K562 (cell line): ENCODE results near the gene MYH11. TPM values are rescaled to one million over a fixed set of nuclear protein-coding genes. Genes with fewer than 3 reads are reported as not detected.

Experiments
- ARID1B ChIP-seq: fragments of 450-650 bp; IDR thresholded peaks from 2 replicates; pipeline ENCODE4 v1.6.1; 2016; ENCODE audit warnings: antibody characterized with exemption, mild to moderate bottlenecking, inconsistent platforms
- BHLHE40 ChIP-seq: IDR thresholded peaks from 2 replicates; pipeline ENCODE4 v1.6.1; 2011; ENCODE audit warnings: low read length, improper control_type of control experiment
- CEBPB ChIP-seq: fragments of 450-650 bp; IDR thresholded peaks from 2 replicates; pipeline ENCODE4 v1.6.1; 2016; ENCODE audit warnings: missing genetic modification characterization, missing compliant biosample characterization
- CEBPG ChIP-seq, 3 experiments: fragments of 200-800 bp in 1 of 3; sonication (Bioruptor generic) in 1 of 3; sonication (generic) in 1 of 3; formaldehyde crosslinking in 1 of 3; IDR thresholded peaks in 2 of 3; conservative IDR thresholded peaks in 1 of 3; 2 replicates each; pipeline versions ENCODE4 v1.6.1 to v1.8.0; 2016 to 2022; ENCODE audit warnings: missing compliant biosample characterization in 2 of 3, missing genetic modification characterization in 2 of 3, mild to moderate bottlenecking in 1 of 3, missing genetic modification reagents in 1 of 3
- DMBX1 ChIP-seq: fragments of 250-450 bp; sonication (Bioruptor Pico); IDR thresholded peaks from 2 replicates; pipeline ENCODE4 v1.8.0; 2022; ENCODE audit warnings: inconsistent platforms, mild to moderate bottlenecking, moderate library complexity, borderline replicate concordance
- FUS ChIP-seq: fragments of 200-400 bp; formaldehyde crosslinking; optimal IDR thresholded peaks from 2 replicates; pipeline ENCODE3; 2017; ENCODE audit warnings: low read depth, low read length
- JUN ChIP-seq, 2 experiments: sonication (generic) in 1 of 2; formaldehyde crosslinking in 1 of 2; IDR thresholded peaks; 2 replicates each; pipeline versions ENCODE4 v1.6.1 to v1.8.0; 2012 to 2022; ENCODE audit warnings: borderline replicate concordance in 2 of 2, mild to moderate bottlenecking in 2 of 2, improper control_type of control experiment in 1 of 2, low read depth in 1 of 2, low read length in 1 of 2, missing genetic modification reagents in 1 of 2
- JUNB ChIP-seq: fragments of 450-650 bp; formaldehyde crosslinking; conservative IDR thresholded peaks from 2 replicates; pipeline ENCODE4 v1.4.0; 2020; ENCODE audit warnings: mild to moderate bottlenecking
- MYBL2 ChIP-seq, 2 experiments: fragments of 450-650 bp in 1 of 2; sonication (generic) in 1 of 2; formaldehyde crosslinking in 1 of 2; IDR thresholded peaks; 2 replicates each; pipeline versions ENCODE4 v1.6.1 to v1.8.1; 2017 to 2022; ENCODE audit warnings: borderline replicate concordance in 1 of 2, inconsistent platforms in 1 of 2, low read depth in 1 of 2, mild to moderate bottlenecking in 1 of 2, missing genetic modification reagents in 1 of 2, moderate library complexity in 1 of 2
- SIX5 ChIP-seq, 2 experiments: IDR thresholded peaks; 2 replicates each; pipeline ENCODE4 v1.6.1; 2011; ENCODE audit warnings: low read length in 2 of 2, borderline replicate concordance in 1 of 2, low read depth in 1 of 2, mild to moderate bottlenecking in 1 of 2, moderate library complexity in 1 of 2; ENCODE audit not compliant: insufficient read depth in 1 of 2
- SLC30A9 ChIP-seq: fragments of 250-450 bp; sonication (Bioruptor Pico); IDR thresholded peaks from 2 replicates; pipeline ENCODE4 v1.8.0; 2022; ENCODE audit warnings: mild to moderate bottlenecking, moderate library complexity
- SMARCA4 ChIP-seq: fragments of 450-650 bp; IDR thresholded peaks from 2 replicates; pipeline ENCODE4 v1.6.1; 2016
- SMARCC2 ChIP-seq: fragments of 450-650 bp; IDR thresholded peaks from 2 replicates; pipeline ENCODE4 v1.6.1; 2017; ENCODE audit warnings: antibody characterized with exemption, moderate library complexity, mild to moderate bottlenecking, low read depth
- SMARCE1 ChIP-seq: fragments of 450-650 bp; IDR thresholded peaks from 2 replicates; pipeline ENCODE4 v1.7.1; 2016; ENCODE audit warnings: mild to moderate bottlenecking
- SRF ChIP-seq, 2 experiments: fragments of 250-450, 450-650 bp in 1 of 2; sonication (Bioruptor Pico) in 1 of 2; sonication (generic) in 1 of 2; formaldehyde crosslinking; IDR thresholded peaks; 2 replicates each; pipeline versions ENCODE4 v1.5.0 to v1.5.1; 2020 to 2022; ENCODE audit warnings: mild to moderate bottlenecking in 1 of 2, missing genetic modification reagents in 1 of 2
- TOE1 ChIP-seq, 2 experiments: fragments of 450-650 bp in 1 of 2; sonication (generic) in 1 of 2; formaldehyde crosslinking in 1 of 2; IDR thresholded peaks; 2 replicates each; pipeline versions ENCODE4 v1.7.1 to v1.8.0; 2016 to 2022; ENCODE audit warnings: borderline replicate concordance in 2 of 2, mild to moderate bottlenecking in 2 of 2, antibody characterized with exemption in 1 of 2, inconsistent platforms in 1 of 2, low read depth in 1 of 2, missing genetic modification reagents in 1 of 2, moderate library complexity in 1 of 2
- ZBED1 ChIP-seq: IDR thresholded peaks from 2 replicates; pipeline ENCODE4 v1.6.1; 2014
- ZEB2 ChIP-seq: fragments of 450-650 bp; IDR thresholded peaks from 2 replicates; pipeline ENCODE4 v1.6.1; 2016
- ZFX ChIP-seq: sonication (generic); formaldehyde crosslinking; IDR thresholded peaks from 2 replicates; pipeline ENCODE4 v1.8.0; 2022; ENCODE audit warnings: mild to moderate bottlenecking, missing genetic modification reagents, moderate library complexity
- ZNF263 ChIP-seq: sonication (generic); formaldehyde crosslinking; IDR thresholded peaks from 2 replicates; pipeline ENCODE4 v1.8.0; 2022; ENCODE audit warnings: mild to moderate bottlenecking, missing genetic modification reagents, borderline replicate concordance
- polyA plus RNA-seq, 8 experiments: library from polyadenylated mRNA; depleted of rRNA in 4 of 8; stranded (reverse) in 5 of 8; unstranded in 3 of 8; fragments of >200 nt; fragmentation: Nextera tagmentation in 2 of 8; fragmentation: Illumina TruSeq in 1 of 8; extraction: Ambion mirVana in 2 of 8; extraction: Trizol in 1 of 8; gene quantifications; 2 replicates each; pipeline versions ENCODE4 v1.2.1 to v1.2.3, GENCODE V29; 2011 to 2014; ENCODE audit warnings: inconsistent platforms in 1 of 8, missing spikeins in 1 of 8
- total RNA-seq, 7 experiments: library from RNA; depleted of rRNA in 6 of 7; stranded (reverse); fragments of >200 nt in 6 of 7; fragmentation: Illumina TruSeq in 2 of 7; extraction: Trizol in 2 of 7; gene quantifications; 2 replicates each; pipeline versions ENCODE4 v1.2.1 to v1.2.3, GENCODE V29; 2011 to 2021; ENCODE audit warnings: low replicate concordance in 1 of 7
- TF ChIP-seq, protein P1 (sequence below): fragments of 450-650 bp; IDR thresholded peaks from 2 replicates; pipeline ENCODE4 v1.6.1; 2016; ENCODE audit warnings: missing biosample characterization, missing genetic modification characterization
- TF ChIP-seq, protein P2 (sequence below): fragments of 250-450 bp; sonication (Bioruptor Pico); IDR thresholded peaks from 2 replicates; pipeline ENCODE4 v1.4.0; 2020
- TF ChIP-seq, protein P3 (sequence below): fragments of 250-450 bp; sonication (Bioruptor Pico); IDR thresholded peaks from 2 replicates; pipeline ENCODE4 v1.4.0; 2020; ENCODE audit warnings: borderline replicate concordance

The MYH11 gene
- total and polyA plus RNA-seq, 9 of the 15 experiments (the other 6 are each of a cell fraction or from before 2014, with no cell fraction given) = 0.05 to 0.47 (median 0.08) TPM; not detected in 5

DNA sequence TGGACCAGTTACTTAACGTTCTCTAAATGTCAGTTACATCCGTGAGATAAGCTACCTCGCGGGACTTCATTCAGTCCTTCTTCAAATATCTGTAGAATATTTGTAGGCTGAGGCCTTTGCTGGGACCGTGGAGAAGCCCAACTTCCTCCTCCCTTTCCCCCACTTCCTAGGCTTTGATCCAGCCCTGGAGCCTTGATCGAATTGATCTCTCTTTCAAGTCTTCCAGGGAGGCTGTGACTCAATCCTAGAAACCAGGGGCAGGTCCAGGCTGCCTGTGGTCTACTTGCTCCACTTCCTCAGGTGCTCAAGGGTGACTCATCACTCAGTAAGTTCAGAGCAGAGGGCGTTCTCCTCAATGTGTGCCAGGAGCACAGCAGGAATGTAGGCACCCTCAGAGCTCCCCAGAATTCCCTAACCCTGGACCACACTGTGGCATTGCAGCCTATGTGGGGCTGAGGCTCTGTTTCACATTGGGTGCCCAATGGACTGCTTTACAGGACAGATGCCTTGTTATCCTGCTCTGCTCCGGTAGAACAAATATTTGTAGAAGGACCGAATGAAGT is 42.8 kb upstream of the MYH11 start (continued):
- peak; percentile 65; the same call in 1 of the 2 replicates for TF ChIP-seq ZNF263 (CRISPR knock-in tag)
- TF ChIP-seq JUNB (CRISPR knock-in tag) = peak; percentile 65
- peak; percentile 67 for TF ChIP-seq ARID1B
- peak; percentile 92 for TF ChIP-seq JUN (IDR thresholded peaks at IDR 0.05; ENCODE audit: borderline replicate concordance, low read depth, low read length)
- TF ChIP-seq JUN (CRISPR knock-in tag; IDR thresholded peaks at IDR 0.05; ENCODE audit: borderline replicate concordance) = no peak
- TF ChIP-seq ZEB2 = peak; percentile 81
- peak; percentile 36; the same call in 1 of the 2 replicates for TF ChIP-seq ZFX (CRISPR knock-in tag)
- TF ChIP-seq, protein P1, sequence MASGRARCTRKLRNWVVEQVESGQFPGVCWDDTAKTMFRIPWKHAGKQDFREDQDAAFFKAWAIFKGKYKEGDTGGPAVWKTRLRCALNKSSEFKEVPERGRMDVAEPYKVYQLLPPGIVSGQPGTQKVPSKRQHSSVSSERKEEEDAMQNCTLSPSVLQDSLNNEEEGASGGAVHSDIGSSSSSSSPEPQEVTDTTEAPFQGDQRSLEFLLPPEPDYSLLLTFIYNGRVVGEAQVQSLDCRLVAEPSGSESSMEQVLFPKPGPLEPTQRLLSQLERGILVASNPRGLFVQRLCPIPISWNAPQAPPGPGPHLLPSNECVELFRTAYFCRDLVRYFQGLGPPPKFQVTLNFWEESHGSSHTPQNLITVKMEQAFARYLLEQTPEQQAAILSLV (tag) = no peak
- TF ChIP-seq FUS = no peak
- TF ChIP-seq SLC30A9 (CRISPR knock-in tag) = no peak
- TF ChIP-seq, protein P2, sequence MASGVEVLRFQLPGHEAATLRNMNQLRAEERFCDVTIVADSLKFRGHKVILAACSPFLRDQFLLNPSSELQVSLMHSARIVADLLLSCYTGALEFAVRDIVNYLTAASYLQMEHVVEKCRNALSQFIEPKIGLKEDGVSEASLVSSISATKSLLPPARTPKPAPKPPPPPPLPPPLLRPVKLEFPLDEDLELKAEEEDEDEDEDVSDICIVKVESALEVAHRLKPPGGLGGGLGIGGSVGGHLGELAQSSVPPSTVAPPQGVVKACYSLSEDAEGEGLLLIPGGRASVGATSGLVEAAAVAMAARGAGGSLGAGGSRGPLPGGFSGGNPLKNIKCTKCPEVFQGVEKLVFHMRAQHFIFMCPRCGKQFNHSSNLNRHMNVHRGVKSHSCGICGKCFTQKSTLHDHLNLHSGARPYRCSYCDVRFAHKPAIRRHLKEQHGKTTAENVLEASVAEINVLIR (CRISPR knock-in tag) = no peak
- TF ChIP-seq BHLHE40 = 0 out of 2 replicates have a peak, but pooled peaks have one; percentile 43
- TF ChIP-seq SMARCA4 = peak; percentile 69
- no peak for TF ChIP-seq ZBED1
- TF ChIP-seq DMBX1 (CRISPR knock-in tag) = 0 out of 2 replicates have a peak, but pooled peaks have one; percentile 18
- peak; percentile 81 for TF ChIP-seq SMARCE1
- no peak for TF ChIP-seq SIX5 (IDR thresholded peaks at IDR 0.05; ENCODE audit: borderline replicate concordance in 1 of 2, insufficient read depth in 1 of 2, low read depth in 1 of 2, low read length in 2 of 2)
- TF ChIP-seq CEBPG (CRISPR knock-in tag; IDR thresholded peaks at IDR 0.05) = no peak
- no peak for TF ChIP-seq CEBPG (tag; conservative IDR thresholded peaks at IDR 0.05 in 1 of 2, IDR thresholded peaks at IDR 0.05 in 1 of 2)
- TF ChIP-seq SMARCC2 = peak; percentile 63; the same call in 1 of the 2 replicates
- no peak for TF ChIP-seq TOE1 (IDR thresholded peaks at IDR 0.05; ENCODE audit: borderline replicate concordance)
- no peak for TF ChIP-seq TOE1 (CRISPR knock-in tag; IDR thresholded peaks at IDR 0.05; ENCODE audit: borderline replicate concordance, low read depth)
- peak; percentile 33; the same call in 1 of the 2 replicates for TF ChIP-seq CEBPB (tag)
- TF ChIP-seq, protein P3, sequence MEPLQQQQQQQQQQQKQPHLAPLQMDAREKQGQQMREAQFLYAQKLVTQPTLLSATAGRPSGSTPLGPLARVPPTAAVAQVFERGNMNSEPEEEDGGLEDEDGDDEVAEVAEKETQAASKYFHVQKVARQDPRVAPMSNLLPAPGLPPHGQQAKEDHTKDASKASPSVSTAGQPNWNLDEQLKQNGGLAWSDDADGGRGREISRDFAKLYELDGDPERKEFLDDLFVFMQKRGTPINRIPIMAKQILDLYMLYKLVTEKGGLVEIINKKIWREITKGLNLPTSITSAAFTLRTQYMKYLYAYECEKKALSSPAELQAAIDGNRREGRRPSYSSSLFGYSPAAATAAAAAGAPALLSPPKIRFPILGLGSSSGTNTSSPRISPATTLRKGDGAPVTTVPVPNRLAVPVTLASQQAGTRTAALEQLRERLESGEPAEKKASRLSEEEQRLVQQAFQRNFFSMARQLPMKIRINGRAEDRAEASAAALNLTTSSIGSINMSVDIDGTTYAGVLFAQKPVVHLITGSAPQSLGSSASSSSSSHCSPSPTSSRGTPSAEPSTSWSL (CRISPR knock-in tag) = no peak
- peak; percentile 33; the same call in 1 of the 2 replicates for TF ChIP-seq MYBL2 (IDR thresholded peaks at IDR 0.05; ENCODE audit: low read depth)
- no peak for TF ChIP-seq MYBL2 (CRISPR knock-in tag; IDR thresholded peaks at IDR 0.05; ENCODE audit: borderline replicate concordance)
- peak in 1 of 2 experiments; percentile 53; a peak in 1 of 4 replicates for TF ChIP-seq SRF (CRISPR knock-in tag; IDR thresholded peaks at IDR 0.05)
